ENCODE results near the gene CD59.
"Not testable (repeated sequence)": the region's sequence is repeated elsewhere in the genome, so short reads cannot be mapped to it uniquely, and the experiment has no call there.

The CD59 gene

GRCh38 chr11:33664827-33665226 is 71.4 kb downstream of the CD59 start:
- no peak overlapping the region for H3K9ac ChIP-seq (ENCODE audit: low read depth, low read length, poor library complexity, severe bottlenecking)
- no peaks in the 10 kb centered on the region for H3K27me3 ChIP-seq (ENCODE audit: insufficient read depth, low read length, poor library complexity, severe bottlenecking)
- no peaks in the 10 kb centered on the region for H3K36me3 ChIP-seq (ENCODE audit: insufficient read depth, low read length)
- no peak overlapping the region for H3K4me3 ChIP-seq (ENCODE audit: low read length, poor library complexity, severe bottlenecking)
- no peaks in the 10 kb centered on the region for H3K9me2 ChIP-seq (replicated peaks; ENCODE audit: low read depth, low read length)
- no peak overlapping the region for H3K4me2 ChIP-seq (ENCODE audit: low read depth, low read length, poor library complexity, severe bottlenecking)
- TF ChIP-seq CTCF (conservative IDR thresholded peaks at IDR 0.05; ENCODE audit: low read length) (no peak), EZH2phosphoT487 (IDR thresholded peaks at IDR 0.05; ENCODE audit: borderline replicate concordance) (no peak)
- H3K4me1 ChIP-seq (ENCODE audit: insufficient read depth, low read length, poor library complexity, severe bottlenecking), result no peaks in the 10 kb centered on the region
- H4K20me1 ChIP-seq (ENCODE audit: insufficient read depth, low read length, poor library complexity, severe bottlenecking), result no peaks in the 10 kb centered on the region
- H3K79me2 ChIP-seq (ENCODE audit: insufficient read depth, low read length), result no peaks in the 10 kb centered on the region
- no peak overlapping the region for H2AFZ ChIP-seq (ENCODE audit: low read length)
- no peaks in the 10 kb centered on the region for H3F3A ChIP-seq (ENCODE audit: low read depth)
- H3K9me3 ChIP-seq (ENCODE audit: insufficient read depth, low read depth, low read length), result no peaks in the 10 kb centered on the region

- Histone ChIP-seq H3K4me1 (ENCODE audit: insufficient read depth, low read length, poor library complexity, severe bottlenecking) (no peaks in the 10 kb centered on the region), H4K20me1 (ENCODE audit: insufficient read depth, low read length, poor library complexity, severe bottlenecking) (no peaks in the 10 kb centered on the region), H3K4me3 (ENCODE audit: low read length, poor library complexity, severe bottlenecking) (no peak overlapping the region), H3K79me2 (ENCODE audit: insufficient read depth, low read length) (no peaks in the 10 kb centered on the region), H3K36me3 (ENCODE audit: insufficient read depth, low read length) (no peaks in the 10 kb centered on the region), H3K9ac (ENCODE audit: low read depth, low read length, poor library complexity, severe bottlenecking) (no peak overlapping the region), H3K27me3 (ENCODE audit: insufficient read depth, low read length, poor library complexity, severe bottlenecking) (no peaks in the 10 kb centered on the region), H2AFZ (ENCODE audit: low read length) (no peak overlapping the region), H3K9me3 (ENCODE audit: insufficient read depth, low read depth, low read length) (no peaks in the 10 kb centered on the region), H3F3A (ENCODE audit: low read depth) (no peaks in the 10 kb centered on the region), H3K4me2 (ENCODE audit: low read depth, low read length, poor library complexity, severe bottlenecking) (no peak overlapping the region), H3K9me2 (replicated peaks; ENCODE audit: low read depth, low read length) (no peaks in the 10 kb centered on the region)
- no peak for TF ChIP-seq EZH2phosphoT487 (IDR thresholded peaks at IDR 0.05; ENCODE audit: borderline replicate concordance)
- TF ChIP-seq CTCF (conservative IDR thresholded peaks at IDR 0.05; ENCODE audit: low read length), result no peak
Observed at GRCh38 chr11:33664166-33664565, 72.1 kb downstream of the CD59 start.

- H2AFZ ChIP-seq (ENCODE audit: low read length), result no peak overlapping the region
- no peak overlapping the region for H3K4me2 ChIP-seq (ENCODE audit: low read depth, low read length, poor library complexity, severe bottlenecking)
- H3K4me1 ChIP-seq (ENCODE audit: insufficient read depth, low read length, poor library complexity, severe bottlenecking), result no peaks in the 10 kb centered on the region
- no peaks in the 10 kb centered on the region for H3K9me3 ChIP-seq (ENCODE audit: insufficient read depth, low read depth, low read length)
- H4K20me1 ChIP-seq (ENCODE audit: insufficient read depth, low read length, poor library complexity, severe bottlenecking), result no peaks in the 10 kb centered on the region
- H3K4me3 ChIP-seq (ENCODE audit: low read length, poor library complexity, severe bottlenecking), result no peak overlapping the region
- H3K79me2 ChIP-seq (ENCODE audit: insufficient read depth, low read length), result no peaks in the 10 kb centered on the region
- H3K36me3 ChIP-seq (ENCODE audit: insufficient read depth, low read length), result no peaks in the 10 kb centered on the region
- H3K9me2 ChIP-seq (replicated peaks; ENCODE audit: low read depth, low read length), result no peaks in the 10 kb centered on the region
- no peaks in the 10 kb centered on the region for H3F3A ChIP-seq (ENCODE audit: low read depth)
- H3K9ac ChIP-seq (ENCODE audit: low read depth, low read length, poor library complexity, severe bottlenecking), result no peak overlapping the region
- TF ChIP-seq CTCF (conservative IDR thresholded peaks at IDR 0.05; ENCODE audit: low read length) (no peak), EZH2phosphoT487 (IDR thresholded peaks at IDR 0.05; ENCODE audit: borderline replicate concordance) (no peak)
- H3K27me3 ChIP-seq (ENCODE audit: insufficient read depth, low read length, poor library complexity, severe bottlenecking), result no peaks in the 10 kb centered on the region
Observed at GRCh38 chr11:33663121-33663520, 73.1 kb downstream of the CD59 start.

GRCh38 chr11:33661526-33661925 is 74.7 kb downstream of the CD59 start:
- H3K9ac ChIP-seq (ENCODE audit: low read depth, low read length, poor library complexity, severe bottlenecking); H3K79me2 ChIP-seq (ENCODE audit: insufficient read depth, low read length); H3K9me2 ChIP-seq (replicated peaks; ENCODE audit: low read depth, low read length); H3K4me1 ChIP-seq (ENCODE audit: insufficient read depth, low read length, poor library complexity, severe bottlenecking); H4K20me1 ChIP-seq (ENCODE audit: insufficient read depth, low read length, poor library complexity, severe bottlenecking); H3K4me2 ChIP-seq (ENCODE audit: low read depth, low read length, poor library complexity, severe bottlenecking); H2AFZ ChIP-seq (ENCODE audit: low read length); H3K9me3 ChIP-seq (ENCODE audit: insufficient read depth, low read depth, low read length); H3K36me3 ChIP-seq (ENCODE audit: insufficient read depth, low read length); H3K27me3 ChIP-seq (ENCODE audit: insufficient read depth, low read length, poor library complexity, severe bottlenecking); H3F3A ChIP-seq (ENCODE audit: low read depth); H3K4me3 ChIP-seq (ENCODE audit: low read length, poor library complexity, severe bottlenecking): not testable (repeated sequence)

Data from Loucy (cell line).